NCI-H82 (cell line): ENCODE results near the gene LRP1B.

Experiments
- DNase-seq: peaks from one replicate; lab custom pipeline; 2025; lab: John Stamatoyannopoulos, UW

Gene LRP1B

GRCh38 chr2:141957827-141958450, 172.9 kb downstream of the LRP1B start:
- DNase-seq = no peak

- no peak for DNase-seq
Measured at GRCh38 chr2:141957321-141957720, 173.5 kb downstream of the LRP1B start.

- DNase-seq = no peak
Measured at GRCh38 chr2:141947396-141948114, 183.3 kb downstream of the LRP1B start.

GRCh38 chr2:141946016-141946415, 184.8 kb downstream of the LRP1B start:
- no peak for DNase-seq

GRCh38 chr2:141943918-141944317, 186.9 kb downstream of the LRP1B start:
- no peak for DNase-seq

GRCh38 chr2:141942006-141942789, 188.6 kb downstream of the LRP1B start:
- DNase-seq = peak; percentile 16

GRCh38 chr2:141941210-141941714, 189.6 kb downstream of the LRP1B start:
- peak; percentile 12 for DNase-seq

GRCh38 chr2:141940709-141941108, 190.1 kb downstream of the LRP1B start:
- peak; percentile 61 for DNase-seq

GRCh38 chr2:141933226-141933625, 197.6 kb downstream of the LRP1B start:
- no peak for DNase-seq

GRCh38 chr2:141932261-141932660, 198.6 kb downstream of the LRP1B start:
- DNase-seq = no peak

- no peak for DNase-seq
Measured at GRCh38 chr2:141931797-141932196, 199.0 kb downstream of the LRP1B start.

GRCh38 chr2:141930803-141931202, 200.0 kb downstream of the LRP1B start:
- DNase-seq = no peak

- DNase-seq = no peak
Measured at GRCh38 chr2:141929331-141930252, 201.2 kb downstream of the LRP1B start.

- DNase-seq = no peak
Measured at GRCh38 chr2:141928476-141928875, 202.3 kb downstream of the LRP1B start.

- DNase-seq = no peak
Measured at GRCh38 chr2:141927536-141927935, 203.3 kb downstream of the LRP1B start.

GRCh38 chr2:141925511-141925910, 205.3 kb downstream of the LRP1B start:
- no peak for DNase-seq

- no peak for DNase-seq
Measured at GRCh38 chr2:141923657-141924056, 207.2 kb downstream of the LRP1B start.

- DNase-seq = peak; percentile 89
Measured at GRCh38 chr2:141911485-141912066, 219.2 kb downstream of the LRP1B start.

GRCh38 chr2:141906678-141907077, 224.1 kb downstream of the LRP1B start:
- DNase-seq = peak; percentile 4

- no peak for DNase-seq
Measured at GRCh38 chr2:141900826-141901225, 230.0 kb downstream of the LRP1B start.

GRCh38 chr2:141899740-141900139, 231.1 kb downstream of the LRP1B start:
- DNase-seq = peak; percentile 10
